K562 (cell line): ENCODE results near the gene SPRY4. TPM values are rescaled to one million over a fixed set of nuclear protein-coding genes. Genes with fewer than 3 reads are reported as not detected.

Experiments
- BRF1 ChIP-seq: IDR thresholded peaks from 3 replicates; pipeline ENCODE4 v1.6.1; 2011; ENCODE audit warnings: borderline replicate concordance, mild to moderate bottlenecking; ENCODE audit not compliant: insufficient read length; ENCODE audit errors: extremely low read depth
- COPS2 ChIP-seq: fragments of 450-650 bp; conservative IDR thresholded peaks from 2 replicates; pipeline ENCODE4 v1.6.1; 2016; ENCODE audit warnings: mild to moderate bottlenecking, moderate library complexity
- CSDE1 ChIP-seq, 2 experiments: fragments of 450-650 bp; IDR thresholded peaks; 2 replicates each; pipeline ENCODE4 v1.6.1; 2016; ENCODE audit warnings: mild to moderate bottlenecking in 1 of 2
- EHMT2 ChIP-seq: fragments of 450-650 bp; IDR thresholded peaks from 2 replicates; pipeline ENCODE4 v1.6.1; 2018; ENCODE audit warnings: antibody characterized with exemption
- EWSR1 ChIP-seq: fragments of 450-650 bp; IDR thresholded peaks from 2 replicates; pipeline ENCODE4 v1.6.1; 2018; ENCODE audit warnings: borderline replicate concordance, mild to moderate bottlenecking, low read depth, moderate library complexity; ENCODE audit not compliant: partially characterized antibody
- IRF2 ChIP-seq: sonication (generic); formaldehyde crosslinking; IDR thresholded peaks from 2 replicates; pipeline ENCODE4 v1.8.1; 2022; ENCODE audit warnings: mild to moderate bottlenecking, missing genetic modification reagents
- KLF16 ChIP-seq: IDR thresholded peaks from 2 replicates; pipeline ENCODE4 v1.6.1; 2016; ENCODE audit warnings: antibody characterized with exemption
- KLF6 ChIP-seq: fragments of 250-450 bp; sonication (Bioruptor Pico); IDR thresholded peaks from 2 replicates; pipeline ENCODE4 v1.4.0; 2020; ENCODE audit warnings: mild to moderate bottlenecking, moderate library complexity, borderline replicate concordance
- MAZ ChIP-seq, 2 experiments: fragments of 450-650 bp in 1 of 2; sonication (generic) in 1 of 2; formaldehyde crosslinking; IDR thresholded peaks in 1 of 2; conservative IDR thresholded peaks in 1 of 2; 2 replicates each; pipeline versions ENCODE4 v1.4.0 to v1.5.0; 2020; ENCODE audit warnings: mild to moderate bottlenecking in 1 of 2, missing genetic modification reagents in 1 of 2
- NELFE ChIP-seq: IDR thresholded peaks from 2 replicates; pipeline ENCODE4 v1.6.1; 2011; ENCODE audit warnings: mild to moderate bottlenecking; ENCODE audit not compliant: insufficient read depth, insufficient read length
- OTX1 ChIP-seq: fragments of 450-650 bp; formaldehyde crosslinking; IDR thresholded peaks from 2 replicates; pipeline ENCODE4 v1.4.0; 2022; ENCODE audit warnings: mild to moderate bottlenecking
- RFX5 ChIP-seq: IDR thresholded peaks from 2 replicates; pipeline ENCODE4 v1.6.1; 2011; ENCODE audit warnings: low read depth, mild to moderate bottlenecking, improper control_type of control experiment, low read length
- ZC3H8 ChIP-seq: fragments of 450-650 bp; IDR thresholded peaks from 2 replicates; pipeline ENCODE4 v1.6.1; 2017
- ZNF133 ChIP-seq: fragments of 250-450 bp; sonication (Bioruptor Pico); IDR thresholded peaks from 2 replicates; pipeline ENCODE4 v1.4.0; 2020; ENCODE audit warnings: mild to moderate bottlenecking
- polyA plus RNA-seq, 8 experiments: library from polyadenylated mRNA; depleted of rRNA in 4 of 8; stranded (reverse) in 5 of 8; unstranded in 3 of 8; fragments of >200 nt; fragmentation: Nextera tagmentation in 2 of 8; fragmentation: Illumina TruSeq in 1 of 8; extraction: Ambion mirVana in 2 of 8; extraction: Trizol in 1 of 8; gene quantifications; 2 replicates each; pipeline versions ENCODE4 v1.2.1 to v1.2.3, GENCODE V29; 2011 to 2014; ENCODE audit warnings: inconsistent platforms in 1 of 8, missing spikeins in 1 of 8
- total RNA-seq, 7 experiments: library from RNA; depleted of rRNA in 6 of 7; stranded (reverse); fragments of >200 nt in 6 of 7; fragmentation: Illumina TruSeq in 2 of 7; extraction: Trizol in 2 of 7; gene quantifications; 2 replicates each; pipeline versions ENCODE4 v1.2.1 to v1.2.3, GENCODE V29; 2011 to 2021; ENCODE audit warnings: low replicate concordance in 1 of 7
- TF ChIP-seq, protein P1 (sequence below), 3 experiments: IDR thresholded peaks in 2 of 3; conservative IDR thresholded peaks in 1 of 3; 2 replicates each; pipeline ENCODE4 v1.5.1; 2011 to 2012; ENCODE audit warnings: low read length in 3 of 3, mild to moderate bottlenecking in 3 of 3, control low read depth in 2 of 3, improper control_type of control experiment in 1 of 3, inconsistent platforms in 1 of 3, low read depth in 1 of 3, mixed read lengths in 1 of 3, moderate library complexity in 1 of 3; ENCODE audit not compliant: insufficient read depth in 2 of 3
- TF ChIP-seq, protein P2 (sequence below): fragments of 450-650 bp; formaldehyde crosslinking; IDR thresholded peaks from 2 replicates; pipeline ENCODE4 v1.4.0; 2020; ENCODE audit warnings: mild to moderate bottlenecking, mixed read lengths
- TF ChIP-seq, protein P3 (sequence below): fragments of 450-650 bp; IDR thresholded peaks from 2 replicates; pipeline ENCODE4 v1.7.0; 2016; ENCODE audit warnings: borderline replicate concordance
- TF ChIP-seq, protein P4 (sequence below): fragments of 450-650 bp; formaldehyde crosslinking; IDR thresholded peaks from 2 replicates; pipeline ENCODE4 v1.4.0; 2020; ENCODE audit warnings: mild to moderate bottlenecking
- TF ChIP-seq, protein P5 (sequence below): fragments of 450-650 bp; formaldehyde crosslinking; IDR thresholded peaks from 2 replicates; pipeline ENCODE4 v1.4.0; 2020; ENCODE audit warnings: mild to moderate bottlenecking, moderate library complexity

The SPRY4 gene
- total and polyA plus RNA-seq, 9 of the 15 experiments (the other 6 are each of a cell fraction or from before 2014, with no cell fraction given): 2.6 to 24.2 (median 9.5) TPM

DNA sequence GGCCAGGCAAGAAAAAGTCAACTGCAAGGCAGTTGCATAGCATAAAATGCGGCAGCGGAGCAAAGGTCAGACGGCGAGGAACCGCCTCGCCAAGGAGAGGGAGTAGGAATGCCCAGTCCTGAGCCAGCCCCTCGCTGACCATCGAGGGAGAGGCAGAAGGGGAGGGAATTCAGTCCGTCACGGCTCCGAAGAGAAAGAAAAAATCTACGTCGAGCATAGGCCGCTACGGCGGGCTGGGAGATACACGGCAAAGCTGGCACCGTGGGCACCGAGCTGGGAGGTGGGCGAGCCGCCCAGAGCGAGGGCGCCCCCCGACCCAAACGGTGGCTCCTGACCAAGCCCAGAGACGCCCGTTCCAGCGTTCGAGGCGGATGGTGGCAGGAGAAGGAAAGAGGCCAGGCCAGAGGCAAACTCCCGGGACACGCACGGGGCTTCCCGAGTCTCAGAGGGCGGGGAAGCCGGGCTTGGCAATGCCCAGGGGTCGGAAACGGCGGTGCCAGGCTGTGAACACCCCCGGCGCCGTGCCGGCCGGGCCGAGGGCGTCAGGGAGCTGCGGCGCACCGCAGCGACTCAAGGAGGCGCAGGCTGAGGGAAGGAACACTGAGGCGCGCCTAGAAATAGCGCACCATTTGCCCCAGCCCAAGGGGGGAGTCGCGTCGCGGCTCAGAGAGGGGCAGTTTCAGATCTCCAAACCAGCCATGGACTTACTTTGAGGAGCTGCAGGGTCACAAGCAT, 518 bp downstream of the SPRY4 start (continued):
- TF ChIP-seq OTX1 (CRISPR knock-in tag) (no peak), IRF2 (CRISPR knock-in tag) (no peak), KLF6 (CRISPR knock-in tag) (no peak), ZNF133 (CRISPR knock-in tag) (no peak), EWSR1 (no peak), MAZ (CRISPR knock-in tag; conservative IDR thresholded peaks at IDR 0.05 in 1 of 2, IDR thresholded peaks at IDR 0.05 in 1 of 2) (peak in 1 of 2 experiments; percentile 51; a peak in 1 of 4 replicates), KLF16 (no peak), ZC3H8 (no peak), CSDE1 (IDR thresholded peaks at IDR 0.05) (no peak), NELFE (no peak), BRF1 (no peak), COPS2 (no peak), RFX5 (no peak), EHMT2 (no peak)
- TF ChIP-seq, protein P1, sequence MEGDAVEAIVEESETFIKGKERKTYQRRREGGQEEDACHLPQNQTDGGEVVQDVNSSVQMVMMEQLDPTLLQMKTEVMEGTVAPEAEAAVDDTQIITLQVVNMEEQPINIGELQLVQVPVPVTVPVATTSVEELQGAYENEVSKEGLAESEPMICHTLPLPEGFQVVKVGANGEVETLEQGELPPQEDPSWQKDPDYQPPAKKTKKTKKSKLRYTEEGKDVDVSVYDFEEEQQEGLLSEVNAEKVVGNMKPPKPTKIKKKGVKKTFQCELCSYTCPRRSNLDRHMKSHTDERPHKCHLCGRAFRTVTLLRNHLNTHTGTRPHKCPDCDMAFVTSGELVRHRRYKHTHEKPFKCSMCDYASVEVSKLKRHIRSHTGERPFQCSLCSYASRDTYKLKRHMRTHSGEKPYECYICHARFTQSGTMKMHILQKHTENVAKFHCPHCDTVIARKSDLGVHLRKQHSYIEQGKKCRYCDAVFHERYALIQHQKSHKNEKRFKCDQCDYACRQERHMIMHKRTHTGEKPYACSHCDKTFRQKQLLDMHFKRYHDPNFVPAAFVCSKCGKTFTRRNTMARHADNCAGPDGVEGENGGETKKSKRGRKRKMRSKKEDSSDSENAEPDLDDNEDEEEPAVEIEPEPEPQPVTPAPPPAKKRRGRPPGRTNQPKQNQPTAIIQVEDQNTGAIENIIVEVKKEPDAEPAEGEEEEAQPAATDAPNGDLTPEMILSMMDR (IDR thresholded peaks at IDR 0.05 in 2 of 3, conservative IDR thresholded peaks at IDR 0.05 in 1 of 3; ENCODE audit: insufficient read depth in 2 of 3, low read depth in 1 of 3, low read length in 3 of 3): peak; percentile 18 to 42 (median 41); a peak in 5 of 6 replicates
- TF ChIP-seq, protein P2, sequence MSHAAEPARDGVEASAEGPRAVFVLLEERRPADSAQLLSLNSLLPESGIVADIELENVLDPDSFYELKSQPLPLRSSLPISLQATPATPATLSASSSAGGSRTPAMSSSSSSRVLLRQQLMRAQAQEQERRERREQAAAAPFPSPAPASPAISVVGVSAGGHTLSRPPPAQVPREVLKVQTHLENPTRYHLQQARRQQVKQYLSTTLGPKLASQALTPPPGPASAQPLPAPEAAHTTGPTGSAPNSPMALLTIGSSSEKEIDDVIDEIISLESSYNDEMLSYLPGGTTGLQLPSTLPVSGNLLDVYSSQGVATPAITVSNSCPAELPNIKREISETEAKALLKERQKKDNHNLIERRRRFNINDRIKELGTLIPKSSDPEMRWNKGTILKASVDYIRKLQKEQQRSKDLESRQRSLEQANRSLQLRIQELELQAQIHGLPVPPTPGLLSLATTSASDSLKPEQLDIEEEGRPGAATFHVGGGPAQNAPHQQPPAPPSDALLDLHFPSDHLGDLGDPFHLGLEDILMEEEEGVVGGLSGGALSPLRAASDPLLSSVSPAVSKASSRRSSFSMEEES (CRISPR knock-in tag): no peak
- TF ChIP-seq, protein P3, sequence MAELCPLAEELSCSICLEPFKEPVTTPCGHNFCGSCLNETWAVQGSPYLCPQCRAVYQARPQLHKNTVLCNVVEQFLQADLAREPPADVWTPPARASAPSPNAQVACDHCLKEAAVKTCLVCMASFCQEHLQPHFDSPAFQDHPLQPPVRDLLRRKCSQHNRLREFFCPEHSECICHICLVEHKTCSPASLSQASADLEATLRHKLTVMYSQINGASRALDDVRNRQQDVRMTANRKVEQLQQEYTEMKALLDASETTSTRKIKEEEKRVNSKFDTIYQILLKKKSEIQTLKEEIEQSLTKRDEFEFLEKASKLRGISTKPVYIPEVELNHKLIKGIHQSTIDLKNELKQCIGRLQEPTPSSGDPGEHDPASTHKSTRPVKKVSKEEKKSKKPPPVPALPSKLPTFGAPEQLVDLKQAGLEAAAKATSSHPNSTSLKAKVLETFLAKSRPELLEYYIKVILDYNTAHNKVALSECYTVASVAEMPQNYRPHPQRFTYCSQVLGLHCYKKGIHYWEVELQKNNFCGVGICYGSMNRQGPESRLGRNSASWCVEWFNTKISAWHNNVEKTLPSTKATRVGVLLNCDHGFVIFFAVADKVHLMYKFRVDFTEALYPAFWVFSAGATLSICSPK: no peak
- TF ChIP-seq, protein P4, sequence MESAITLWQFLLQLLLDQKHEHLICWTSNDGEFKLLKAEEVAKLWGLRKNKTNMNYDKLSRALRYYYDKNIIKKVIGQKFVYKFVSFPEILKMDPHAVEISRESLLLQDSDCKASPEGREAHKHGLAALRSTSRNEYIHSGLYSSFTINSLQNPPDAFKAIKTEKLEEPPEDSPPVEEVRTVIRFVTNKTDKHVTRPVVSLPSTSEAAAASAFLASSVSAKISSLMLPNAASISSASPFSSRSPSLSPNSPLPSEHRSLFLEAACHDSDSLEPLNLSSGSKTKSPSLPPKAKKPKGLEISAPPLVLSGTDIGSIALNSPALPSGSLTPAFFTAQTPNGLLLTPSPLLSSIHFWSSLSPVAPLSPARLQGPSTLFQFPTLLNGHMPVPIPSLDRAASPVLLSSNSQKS (CRISPR knock-in tag): no peak
- TF ChIP-seq, protein P5, sequence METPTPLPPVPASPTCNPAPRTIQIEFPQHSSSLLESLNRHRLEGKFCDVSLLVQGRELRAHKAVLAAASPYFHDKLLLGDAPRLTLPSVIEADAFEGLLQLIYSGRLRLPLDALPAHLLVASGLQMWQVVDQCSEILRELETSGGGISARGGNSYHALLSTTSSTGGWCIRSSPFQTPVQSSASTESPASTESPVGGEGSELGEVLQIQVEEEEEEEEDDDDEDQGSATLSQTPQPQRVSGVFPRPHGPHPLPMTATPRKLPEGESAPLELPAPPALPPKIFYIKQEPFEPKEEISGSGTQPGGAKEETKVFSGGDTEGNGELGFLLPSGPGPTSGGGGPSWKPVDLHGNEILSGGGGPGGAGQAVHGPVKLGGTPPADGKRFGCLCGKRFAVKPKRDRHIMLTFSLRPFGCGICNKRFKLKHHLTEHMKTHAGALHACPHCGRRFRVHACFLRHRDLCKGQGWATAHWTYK (CRISPR knock-in tag): 0 out of 2 replicates have a peak, but pooled peaks have one; percentile 43
